HCT116 (cell line): ENCODE measurements around the gene RAP1GAP2. TPM values are rescaled to one million over a fixed set of nuclear protein-coding genes. Genes with fewer than 3 reads are reported as not detected.
A peak's percentile ranks its signal among the peaks of the same experiment; 100 is the strongest.

Source experiments
- ATAC-seq: fragments of 200-7000 bp; cut with Tn5 transposase; 2 replicates; pipeline ENCODE4 v1.9.1; 2020; ENCODE audit warnings: mild to moderate bottlenecking, moderate library complexity
- BruUV-seq: library from RNA; stranded (reverse); fragments of 400-500 nt; replicated peaks from 2 replicates; lab custom pipeline; 2021; lab: Mats Ljungman, UMichigan
- CTCF ChIA-PET: fragments of 300-600 bp; sonication (Branson Sonifier 250); formaldehyde crosslinking; loops from one replicate; lab custom pipeline; 2021; ENCODE audit warnings: antibody characterized with exemption; lab: Charles Lee
- POLR2A ChIA-PET: fragments of 300-600, 350-600 bp; sonication (Branson Sonifier 250); formaldehyde crosslinking; loops from one replicate; lab custom pipeline; 2021; ENCODE audit warnings: antibody characterized with exemption; lab: Charles Lee
- RAD21 ChIA-PET, 2 experiments: fragments of 300-600 bp; sonication (Branson Sonifier 250); formaldehyde crosslinking; loops; one replicate each; lab custom pipeline; 2023; ENCODE audit warnings: low total read pairs in 2 of 2; ENCODE audit not compliant: uncharacterized antibody in 2 of 2, unreplicated experiment in 2 of 2, low non-redundant PET in 1 of 2; lab: Charles Lee
- DNase-seq: peaks from one replicate; pipeline ENCODE4 v3.0.0-alpha.2; 2010; ENCODE audit warnings: low read depth, low spot score
- H2AFZ ChIP-seq: fragments of 200-600 bp; shearing (Covaris generic), sonication (generic); 2 replicates; pipeline ENCODE4 v1.6.1; 2017; ENCODE audit warnings: low read depth, mixed run types, mixed read lengths, antibody characterized with exemption, low read length; ENCODE audit not compliant: poor library complexity, severe bottlenecking
- H3K27ac ChIP-seq: 2 replicates; pipeline ENCODE4 v1.5.1; 2012; ENCODE audit warnings: low read depth, low read length
- H3K27me3 ChIP-seq: fragments of 200-600 bp; sonication (generic); 2 replicates; pipeline ENCODE4 v1.6.1; 2016; ENCODE audit warnings: mixed run types, low read length, mixed read lengths; ENCODE audit not compliant: insufficient read depth
- H3K36me3 ChIP-seq, 2 experiments: fragments of 200-500 bp in 1 of 2; fragments of 200-600 bp in 1 of 2; sonication (Bioruptor generic) in 1 of 2; sonication (generic) in 1 of 2; 2 replicates each; pipeline versions ENCODE4 v1.5.1 to v1.6.1; 2014 to 2016; ENCODE audit warnings: low read length in 2 of 2, inconsistent platforms in 1 of 2, mixed read lengths in 1 of 2, mixed run types in 1 of 2; ENCODE audit not compliant: insufficient read depth in 2 of 2, control insufficient read depth in 1 of 2
- H3K4me1 ChIP-seq, 2 experiments: fragments of 200-600 bp in 1 of 2; sonication (generic) in 1 of 2; 2 replicates each; pipeline versions ENCODE4 v1.5.1 to v1.6.1; 2012 to 2017; ENCODE audit warnings: low read length in 2 of 2, inconsistent platforms in 1 of 2, mild to moderate bottlenecking in 1 of 2, mixed read lengths in 1 of 2, mixed run types in 1 of 2, moderate library complexity in 1 of 2; ENCODE audit not compliant: insufficient read depth in 2 of 2, control insufficient read depth in 1 of 2
- H3K4me2 ChIP-seq: fragments of 200-600 bp; sonication (generic); 2 replicates; pipeline ENCODE4 v1.6.1; 2017; ENCODE audit warnings: mixed run types, low read length, mixed read lengths
- H3K4me3 ChIP-seq, 2 experiments: fragments of 200-600 bp in 1 of 2; sonication (generic) in 1 of 2; replicated peaks in 1 of 2; 2 replicates each; pipeline ENCODE4 v1.5.1; 2011 to 2016; ENCODE audit warnings: low read length in 2 of 2, control low read depth in 1 of 2, low read depth in 1 of 2, mild to moderate bottlenecking in 1 of 2, mixed read lengths in 1 of 2, mixed run types in 1 of 2
- H3K79me2 ChIP-seq: fragments of 200-600 bp; sonication (generic); 2 replicates; pipeline ENCODE4 v1.6.1; 2017; ENCODE audit warnings: mild to moderate bottlenecking, mixed run types, low read length, moderate library complexity, mixed read lengths; ENCODE audit not compliant: insufficient read depth
- H3K9ac ChIP-seq: fragments of 200-600 bp; sonication (generic); 2 replicates; pipeline ENCODE4 v1.6.1; 2016; ENCODE audit warnings: low read length, mixed read lengths
- H3K9me2 ChIP-seq: fragments of 200-600 bp; sonication (generic), shearing (Covaris generic); 2 replicates; pipeline ENCODE4 v1.6.1; 2017; ENCODE audit warnings: mixed run types, mild to moderate bottlenecking, moderate library complexity; ENCODE audit not compliant: insufficient read depth
- H3K9me3 ChIP-seq, 2 experiments: fragments of 200-500 bp in 1 of 2; fragments of 200-600 bp in 1 of 2; sonication (Bioruptor generic) in 1 of 2; sonication (generic) in 1 of 2; 2 replicates each; pipeline ENCODE4 v1.6.1; 2014 to 2017; ENCODE audit warnings: low read length in 2 of 2, mixed read lengths in 2 of 2, inconsistent platforms in 1 of 2, low read depth in 1 of 2, mild to moderate bottlenecking in 1 of 2, mixed run types in 1 of 2, moderate library complexity in 1 of 2; ENCODE audit not compliant: control insufficient read depth in 1 of 2, insufficient read depth in 1 of 2
- H4K20me1 ChIP-seq: fragments of 200-600 bp; sonication (generic), shearing (Covaris generic); 2 replicates; pipeline ENCODE4 v1.6.1; 2017; ENCODE audit warnings: mixed run types, mild to moderate bottlenecking, moderate library complexity; ENCODE audit not compliant: insufficient read depth
- CBX3 ChIP-seq: IDR thresholded peaks from 2 replicates; pipeline ENCODE4 v1.6.1; 2012; ENCODE audit warnings: low read depth
- CTCF ChIP-seq, 3 experiments: fragments of 200-600 bp in 1 of 3; sonication (generic) in 1 of 3; IDR thresholded peaks in 2 of 3; conservative IDR thresholded peaks in 1 of 3; 2 replicates each; pipeline ENCODE4 v1.5.1; 2012 to 2017; ENCODE audit warnings: low read depth in 2 of 3, low read length in 2 of 3, antibody characterized with exemption in 1 of 3, borderline replicate concordance in 1 of 3, control low read depth in 1 of 3, mild to moderate bottlenecking in 1 of 3, mixed read lengths in 1 of 3, mixed run types in 1 of 3, moderate library complexity in 1 of 3; ENCODE audit not compliant: insufficient read depth in 1 of 3
- EGR1 ChIP-seq: IDR thresholded peaks from 2 replicates; pipeline ENCODE4 v1.6.1; 2012; ENCODE audit warnings: low read depth
- ELF1 ChIP-seq: IDR thresholded peaks from 2 replicates; pipeline ENCODE4 v1.6.1; 2012; ENCODE audit warnings: low read depth, borderline replicate concordance
- FOSL1 ChIP-seq: IDR thresholded peaks from 2 replicates; pipeline ENCODE4 v1.6.1; 2012; ENCODE audit warnings: low read depth
- MAX ChIP-seq: IDR thresholded peaks from 2 replicates; pipeline ENCODE4 v1.6.1; 2012
- POLR2A ChIP-seq: IDR thresholded peaks from 2 replicates; pipeline ENCODE4 v1.7.0; 2011; ENCODE audit warnings: borderline replicate concordance; ENCODE audit not compliant: insufficient read depth, insufficient read length; ENCODE audit errors: extremely low read depth
- POLR2AphosphoS5 ChIP-seq: IDR thresholded peaks from 2 replicates; pipeline ENCODE4 v1.6.1; 2011; ENCODE audit warnings: mild to moderate bottlenecking, low read depth, low read length, moderate library complexity
- SP1 ChIP-seq: IDR thresholded peaks from 2 replicates; pipeline ENCODE4 v1.6.1; 2012; ENCODE audit warnings: low read depth
- SRF ChIP-seq: IDR thresholded peaks from 2 replicates; pipeline ENCODE4 v1.6.1; 2012; ENCODE audit warnings: low read depth
- TCF7L2 ChIP-seq: IDR thresholded peaks from 2 replicates; pipeline ENCODE4 v1.7.0; 2011; ENCODE audit warnings: borderline replicate concordance, inconsistent platforms; ENCODE audit not compliant: insufficient read depth, insufficient read length; ENCODE audit errors: extremely low read depth
- YY1 ChIP-seq: IDR thresholded peaks from 2 replicates; pipeline ENCODE4 v1.6.1; 2011; ENCODE audit warnings: low read length, low read depth, moderate library complexity, mild to moderate bottlenecking; ENCODE audit not compliant: insufficient replicate concordance; ENCODE audit errors: extremely low read depth
- ZBTB33 ChIP-seq: IDR thresholded peaks from 2 replicates; pipeline ENCODE4 v1.6.1; 2011; ENCODE audit warnings: mild to moderate bottlenecking, low read length, moderate library complexity; ENCODE audit not compliant: insufficient replicate concordance; ENCODE audit errors: extremely low read depth
- ZFX ChIP-seq: fragments of 450-650 bp; IDR thresholded peaks from 2 replicates; pipeline ENCODE4 v1.6.1; 2017
- ZNF274 ChIP-seq: fragments of 200-500 bp; sonication (Bioruptor generic); IDR thresholded peaks from 2 replicates; pipeline ENCODE4 v1.6.1; 2014; ENCODE audit warnings: mild to moderate bottlenecking, low read depth, low read length, inconsistent platforms
- intact Hi-C: fragments of 100-400 bp; cut with micrococcal nuclease; formaldehyde crosslinking; loops from 2 replicates; pipeline ENCODE4 v1.10.0; 2022
- total RNA-seq: library from RNA; stranded (reverse); gene quantifications from one replicate; pipeline ENCODE4 v1.2.1, GENCODE V29; 2021; ENCODE audit not compliant: unreplicated experiment

Gene RAP1GAP2
- total RNA-seq, 1 experiment from 2014 or later, result 54.6 TPM

- Histone ChIP-seq H3K27me3 (no peaks in the 10 kb centered on the region), H3K9ac (peak overlapping the region; percentile 77), H3K27ac (no peak overlapping the region), H3K4me3 (peak overlapping the region; percentile 69 to 85), H3K36me3 (no peaks in the 10 kb centered on the region), H4K20me1 (no peaks in the 10 kb centered on the region), H3K9me2 (no peaks in the 10 kb centered on the region), H2AFZ (no peak overlapping the region), H3K9me3 (no peaks in the 10 kb centered on the region), H3K4me1 (peaks cover 9 to 15% of the 10 kb centered on the region in 2 experiments), H3K79me2 (peaks cover 5% of the 10 kb centered on the region; the same call in 1 of the 2 replicates), H3K4me2 (peak overlapping the region; percentile 99)
- intact Hi-C loops, result loop anchor here (2.0 kb wide), 1 partner anchor 38 kb away; no protein-coding TSS in a partner anchor
- DNase-seq (no peak), ATAC-seq (no peak)
- BruUV-seq, result no TSS peak
- ChIA-PET CTCF (interaction anchor here (1.2 kb wide), 1 partner anchor 158 kb away, joined by 3 read pairs; no protein-coding TSS in a partner anchor), RAD21 (interaction anchor here (0.6 to 0.7 kb wide), 2 partner anchors 75 to 151 kb away, joined by 5 to 10 read pairs; no protein-coding TSS in a partner anchor), POLR2A (no interaction called here)
- TF ChIP-seq SP1, result no peak
- no peak for TF ChIP-seq ZNF274
- no peak for TF ChIP-seq MAX
- TF ChIP-seq YY1, result no peak
- TF ChIP-seq POLR2AphosphoS5, result no peak
- TF ChIP-seq ZBTB33, result no peak
- TF ChIP-seq EGR1, result no peak
- no peak for TF ChIP-seq POLR2A
- no peak for TF ChIP-seq FOSL1
- TF ChIP-seq CBX3, result no peak
- TF ChIP-seq CTCF (IDR thresholded peaks at IDR 0.05 in 2 of 3, conservative IDR thresholded peaks at IDR 0.05 in 1 of 3; ENCODE audit: borderline replicate concordance in 1 of 3, insufficient read depth in 1 of 3, low read depth in 2 of 3, low read length in 2 of 3), result no peak
- no peak for TF ChIP-seq ELF1
- TF ChIP-seq SRF, result no peak
- TF ChIP-seq ZFX, result no peak
- no peak for TF ChIP-seq TCF7L2
Measured at GRCh38 chr17:2855063-2855600, 58.9 kb downstream of the RAP1GAP2 start.
